ENCODE measurements around the gene RASL12.
A peak's percentile ranks its signal among the peaks of the same experiment; 100 is the strongest.

Gene RASL12

GRCh38 chr15:65067645-65068402, at the start of gene RASL12:
Gene RASL12 (minus strand): TSS chr15:65067991. CDS start chr15:65067835, 156 bp downstream.
- Histone ChIP-seq H3K9me3 (ENCODE audit: control insufficient read depth, insufficient read depth, low read depth, low read length) (no peaks in the 10 kb centered on the region), H3K36me3 (ENCODE audit: control insufficient read depth, insufficient read depth, low read length) (no peaks in the 10 kb centered on the region; the same call in 1 of the 2 replicates), H3K27me3 (ENCODE audit: control insufficient read depth, insufficient read depth, low read length) (no peaks in the 10 kb centered on the region; the same call in 1 of the 2 replicates), H3K4me1 (ENCODE audit: control insufficient read depth, insufficient read depth, low read length) (peaks cover 40% of the 10 kb centered on the region), H3K27ac (ENCODE audit: low read depth, low read length) (peak within 1 kb of the TSS; percentile 11; the same call in 1 of the 2 replicates), H3K9ac (ENCODE audit: low read length) (peak within 1 kb of the TSS; percentile 89), H3K4me3 (ENCODE audit: low read depth, low read length) (peak within 1 kb of the TSS; percentile 65)

- Histone ChIP-seq H3K4me1 (ENCODE audit: control insufficient read depth, insufficient read depth, low read length) (no peaks in the 10 kb centered on the region), H3K36me3 (ENCODE audit: control insufficient read depth, insufficient read depth, low read length) (peaks cover 56% of the 10 kb centered on the region), H3K4me3 (ENCODE audit: low read depth, low read length) (no peak overlapping the region), H3K27ac (ENCODE audit: low read depth, low read length) (no peak overlapping the region), H3K9me3 (ENCODE audit: control insufficient read depth, insufficient read depth, low read depth, low read length) (no peaks in the 10 kb centered on the region), H3K9ac (ENCODE audit: low read length) (no peak overlapping the region), H3K27me3 (ENCODE audit: control insufficient read depth, insufficient read depth, low read length) (no peaks in the 10 kb centered on the region)
These were observed 47.8 kb upstream of the RASL12 start for GRCh38 chr15:65115542-65115941.

- Histone ChIP-seq H3K4me3 (ENCODE audit: low read depth, low read length) (no peak within 1 kb of the TSS), H3K4me1 (ENCODE audit: control insufficient read depth, insufficient read depth, low read length) (no peaks in the 10 kb centered on the region), H3K9ac (ENCODE audit: low read length) (no peak within 1 kb of the TSS), H3K9me3 (ENCODE audit: control insufficient read depth, insufficient read depth, low read depth, low read length) (no peaks in the 10 kb centered on the region), H3K27me3 (ENCODE audit: control insufficient read depth, insufficient read depth, low read length) (no peaks in the 10 kb centered on the region), H3K27ac (ENCODE audit: low read depth, low read length) (no peak within 1 kb of the TSS), H3K36me3 (ENCODE audit: control insufficient read depth, insufficient read depth, low read length) (peaks cover 56% of the 10 kb centered on the region)
These were observed 47.3 kb upstream of the RASL12 start, which contains the start of gene UBAP1L for GRCh38 chr15:65115086-65115485. Gene UBAP1L (minus strand): TSS chr15:65115200. CDS start chr15:65106215, 8,985 bp downstream.

- Histone ChIP-seq H3K9me3 (ENCODE audit: control insufficient read depth, insufficient read depth, low read depth, low read length) (no peaks in the 10 kb centered on the region), H3K27me3 (ENCODE audit: control insufficient read depth, insufficient read depth, low read length) (no peaks in the 10 kb centered on the region), H3K27ac (ENCODE audit: low read depth, low read length) (no peak overlapping the region), H3K4me1 (ENCODE audit: control insufficient read depth, insufficient read depth, low read length) (no peaks in the 10 kb centered on the region), H3K36me3 (ENCODE audit: control insufficient read depth, insufficient read depth, low read length) (peaks cover 24% of the 10 kb centered on the region), H3K4me3 (ENCODE audit: low read depth, low read length) (no peak overlapping the region), H3K9ac (ENCODE audit: low read length) (no peak overlapping the region)
These were observed 43.0 kb upstream of the RASL12 start for GRCh38 chr15:65110676-65111292.

GRCh38 chr15:65106011-65106590, 38.3 kb upstream of the RASL12 start:
- no peak overlapping the region for H3K27ac ChIP-seq (ENCODE audit: low read depth, low read length)
- H3K9ac ChIP-seq (ENCODE audit: low read length), result no peak overlapping the region
- H3K36me3 ChIP-seq (ENCODE audit: control insufficient read depth, insufficient read depth, low read length), result 0 out of 2 replicates have a peak, but pooled peaks cover 5% of the 10 kb centered on the region
- no peak overlapping the region for H3K4me3 ChIP-seq (ENCODE audit: low read depth, low read length)
- H3K27me3 ChIP-seq (ENCODE audit: control insufficient read depth, insufficient read depth, low read length), result no peaks in the 10 kb centered on the region; the same call in 1 of the 2 replicates
- no peaks in the 10 kb centered on the region; the same call in 1 of the 2 replicates for H3K4me1 ChIP-seq (ENCODE audit: control insufficient read depth, insufficient read depth, low read length)
- H3K9me3 ChIP-seq (ENCODE audit: control insufficient read depth, insufficient read depth, low read depth, low read length), result no peaks in the 10 kb centered on the region

- H3K4me3 ChIP-seq (ENCODE audit: low read depth, low read length), result no peak overlapping the region
- no peaks in the 10 kb centered on the region for H3K9me3 ChIP-seq (ENCODE audit: control insufficient read depth, insufficient read depth, low read depth, low read length)
- no peak overlapping the region for H3K27ac ChIP-seq (ENCODE audit: low read depth, low read length)
- H3K36me3 ChIP-seq (ENCODE audit: control insufficient read depth, insufficient read depth, low read length), result 0 out of 2 replicates have a peak, but pooled peaks cover 13% of the 10 kb centered on the region
- H3K27me3 ChIP-seq (ENCODE audit: control insufficient read depth, insufficient read depth, low read length), result no peaks in the 10 kb centered on the region; the same call in 1 of the 2 replicates
- no peak overlapping the region for H3K9ac ChIP-seq (ENCODE audit: low read length)
- no peaks in the 10 kb centered on the region; the same call in 1 of the 2 replicates for H3K4me1 ChIP-seq (ENCODE audit: control insufficient read depth, insufficient read depth, low read length)
These were observed 37.2 kb upstream of the RASL12 start for GRCh38 chr15:65105038-65105437.

- H3K9ac ChIP-seq (ENCODE audit: low read length), result no peak overlapping the region
- no peaks in the 10 kb centered on the region; the same call in 1 of the 2 replicates for H3K4me1 ChIP-seq (ENCODE audit: control insufficient read depth, insufficient read depth, low read length)
- H3K27ac ChIP-seq (ENCODE audit: low read depth, low read length), result no peak overlapping the region
- H3K4me3 ChIP-seq (ENCODE audit: low read depth, low read length), result no peak overlapping the region
- H3K36me3 ChIP-seq (ENCODE audit: control insufficient read depth, insufficient read depth, low read length), result peaks cover 27% of the 10 kb centered on the region
- no peaks in the 10 kb centered on the region for H3K9me3 ChIP-seq (ENCODE audit: control insufficient read depth, insufficient read depth, low read depth, low read length)
- H3K27me3 ChIP-seq (ENCODE audit: control insufficient read depth, insufficient read depth, low read length), result no peaks in the 10 kb centered on the region; the same call in 1 of the 2 replicates
These were observed 35.1 kb upstream of the RASL12 start for GRCh38 chr15:65102912-65103311.

- Histone ChIP-seq H3K4me1 (ENCODE audit: control insufficient read depth, insufficient read depth, low read length) (no peaks in the 10 kb centered on the region; the same call in 1 of the 2 replicates), H3K9me3 (ENCODE audit: control insufficient read depth, insufficient read depth, low read depth, low read length) (no peaks in the 10 kb centered on the region), H3K4me3 (ENCODE audit: low read depth, low read length) (peak overlapping the region; percentile 48; the same call in 1 of the 2 replicates), H3K9ac (ENCODE audit: low read length) (no peak overlapping the region), H3K27me3 (ENCODE audit: control insufficient read depth, insufficient read depth, low read length) (no peaks in the 10 kb centered on the region; the same call in 1 of the 2 replicates), H3K27ac (ENCODE audit: low read depth, low read length) (no peak overlapping the region), H3K36me3 (ENCODE audit: control insufficient read depth, insufficient read depth, low read length) (peaks cover 33% of the 10 kb centered on the region)
These were observed 34.3 kb upstream of the RASL12 start for GRCh38 chr15:65101891-65102708.

GRCh38 chr15:65101411-65101890, 33.7 kb upstream of the RASL12 start:
- Histone ChIP-seq H3K27ac (ENCODE audit: low read depth, low read length) (no peak overlapping the region), H3K4me3 (ENCODE audit: low read depth, low read length) (peak overlapping the region; percentile 48; the same call in 1 of the 2 replicates), H3K9ac (ENCODE audit: low read length) (no peak overlapping the region), H3K4me1 (ENCODE audit: control insufficient read depth, insufficient read depth, low read length) (no peaks in the 10 kb centered on the region; the same call in 1 of the 2 replicates), H3K36me3 (ENCODE audit: control insufficient read depth, insufficient read depth, low read length) (peaks cover 33% of the 10 kb centered on the region), H3K27me3 (ENCODE audit: control insufficient read depth, insufficient read depth, low read length) (no peaks in the 10 kb centered on the region; the same call in 1 of the 2 replicates), H3K9me3 (ENCODE audit: control insufficient read depth, insufficient read depth, low read depth, low read length) (no peaks in the 10 kb centered on the region)

- no peaks in the 10 kb centered on the region for H3K9me3 ChIP-seq (ENCODE audit: control insufficient read depth, insufficient read depth, low read depth, low read length)
- H3K27me3 ChIP-seq (ENCODE audit: control insufficient read depth, insufficient read depth, low read length), result no peaks in the 10 kb centered on the region; the same call in 1 of the 2 replicates
- peaks cover 30% of the 10 kb centered on the region for H3K36me3 ChIP-seq (ENCODE audit: control insufficient read depth, insufficient read depth, low read length)
- no peaks in the 10 kb centered on the region; the same call in 1 of the 2 replicates for H3K4me1 ChIP-seq (ENCODE audit: control insufficient read depth, insufficient read depth, low read length)
- no peak overlapping the region for H3K27ac ChIP-seq (ENCODE audit: low read depth, low read length)
- no peak overlapping the region for H3K4me3 ChIP-seq (ENCODE audit: low read depth, low read length)
- H3K9ac ChIP-seq (ENCODE audit: low read length), result no peak overlapping the region
These were observed 32.7 kb upstream of the RASL12 start for GRCh38 chr15:65100442-65100841.
